H9 (cell line): ENCODE results near the gene PI16. TPM values are rescaled to one million over a fixed set of nuclear protein-coding genes. Genes with fewer than 3 reads are reported as not detected.

Experiments
- DNase-seq: peaks from one replicate; pipeline ENCODE4 v3.0.0-alpha.2; 2017
- H2AFZ ChIP-seq: one replicate; pipeline ENCODE4 v1.6.1; 2013; ENCODE audit warnings: mild to moderate bottlenecking, low read length, control low read depth, moderate library complexity
- H2AK5ac ChIP-seq: 2 replicates; pipeline ENCODE4 v1.6.1; 2013; ENCODE audit warnings: low read length, control low read depth, mixed read lengths; ENCODE audit not compliant: insufficient read length
- H2BK120ac ChIP-seq: one replicate; pipeline ENCODE4 v1.6.1; 2013; ENCODE audit warnings: low read depth, mild to moderate bottlenecking, low read length, control low read depth, inconsistent platforms; ENCODE audit not compliant: poor library complexity, severe bottlenecking
- H2BK12ac ChIP-seq: 2 replicates; pipeline ENCODE4 v1.6.1; 2013; ENCODE audit warnings: low read length, control low read depth, mixed read lengths, low read depth; ENCODE audit not compliant: insufficient read length
- H2BK15ac ChIP-seq: 2 replicates; pipeline ENCODE4 v1.6.1; 2013; ENCODE audit warnings: low read depth, low read length, control low read depth
- H2BK20ac ChIP-seq: one replicate; pipeline ENCODE4 v1.6.1; 2013; ENCODE audit warnings: low read depth, mild to moderate bottlenecking, low read length, control low read depth, inconsistent platforms; ENCODE audit not compliant: poor library complexity, severe bottlenecking
- H2BK5ac ChIP-seq: 2 replicates; pipeline ENCODE4 v1.6.1; 2013; ENCODE audit warnings: low read length, control low read depth, mixed read lengths; ENCODE audit not compliant: insufficient read length
- H3K14ac ChIP-seq: 2 replicates; pipeline ENCODE4 v1.6.1; 2013; ENCODE audit warnings: low read length, control low read depth; ENCODE audit not compliant: insufficient read depth
- H3K18ac ChIP-seq: 2 replicates; pipeline ENCODE4 v1.6.1; 2013; ENCODE audit warnings: low read depth, mild to moderate bottlenecking, mixed read lengths, low read length, control low read depth; ENCODE audit not compliant: insufficient read length
- H3K23ac ChIP-seq: 2 replicates; pipeline ENCODE4 v1.6.1; 2013; ENCODE audit warnings: low read length, control low read depth, mixed read lengths, low read depth; ENCODE audit not compliant: insufficient read length
- H3K23me2 ChIP-seq: 2 replicates; pipeline ENCODE4 v1.6.1; 2013; ENCODE audit warnings: low read depth, mild to moderate bottlenecking, mixed read lengths, low read length, control low read depth; ENCODE audit not compliant: insufficient read length, poor library complexity, severe bottlenecking
- H3K27ac ChIP-seq: 2 replicates; pipeline ENCODE4 v1.5.1; 2013; ENCODE audit warnings: low read length, control low read depth, mixed read lengths, low read depth; ENCODE audit not compliant: insufficient read length
- H3K27me3 ChIP-seq: 2 replicates; pipeline ENCODE4 v1.6.1; 2013; ENCODE audit warnings: low read length, control low read depth, inconsistent platforms; ENCODE audit not compliant: insufficient read depth
- H3K4ac ChIP-seq: 2 replicates; pipeline ENCODE4 v1.6.1; 2013; ENCODE audit warnings: low read depth, mild to moderate bottlenecking, control low read depth, inconsistent platforms, low read length, moderate library complexity
- H3K4me1 ChIP-seq: 2 replicates; pipeline ENCODE4 v1.6.1; 2013; ENCODE audit warnings: low read length, control low read depth, inconsistent platforms; ENCODE audit not compliant: insufficient read depth
- H3K4me2 ChIP-seq: 2 replicates; pipeline ENCODE4 v1.6.1; 2013; ENCODE audit warnings: low read length, control low read depth, mixed read lengths; ENCODE audit not compliant: insufficient read length, insufficient read depth
- H3K56ac ChIP-seq: 2 replicates; pipeline ENCODE4 v1.6.1; 2013; ENCODE audit warnings: low read depth, mild to moderate bottlenecking, mixed read lengths, low read length, control low read depth; ENCODE audit not compliant: insufficient read length
- H3K79me1 ChIP-seq: 2 replicates; pipeline ENCODE4 v1.6.1; 2013; ENCODE audit warnings: low read depth, mild to moderate bottlenecking, moderate library complexity, low read length, control low read depth, inconsistent platforms; ENCODE audit not compliant: insufficient read depth, poor library complexity, severe bottlenecking
- H3K79me2 ChIP-seq: 2 replicates; pipeline ENCODE4 v1.6.1; 2013; ENCODE audit warnings: low read length, control low read depth, inconsistent platforms; ENCODE audit not compliant: insufficient read depth
- H3K9ac ChIP-seq: 2 replicates; pipeline ENCODE4 v1.6.1; 2013; ENCODE audit warnings: low read length, control low read depth, mixed read lengths; ENCODE audit not compliant: insufficient read length; ENCODE audit errors: extremely low read depth
- H3K9me3 ChIP-seq: one replicate; pipeline ENCODE4 v1.6.1; 2013; ENCODE audit warnings: low read depth, low read length, inconsistent platforms; ENCODE audit not compliant: control insufficient read depth
- H3T11ph ChIP-seq: one replicate; pipeline ENCODE4 v1.6.1; 2013; ENCODE audit warnings: mild to moderate bottlenecking, low read length, control low read depth, inconsistent platforms
- H4K20me1 ChIP-seq: one replicate; pipeline ENCODE4 v1.6.1; 2013; ENCODE audit not compliant: control insufficient read depth, insufficient read length, insufficient read depth
- H4K5ac ChIP-seq: 2 replicates; pipeline ENCODE4 v1.6.1; 2013; ENCODE audit warnings: low read depth, mild to moderate bottlenecking, mixed read lengths, low read length, control low read depth; ENCODE audit not compliant: insufficient read length
- H4K8ac ChIP-seq: replicated peaks from 2 replicates; pipeline ENCODE4 v1.6.1; 2013; ENCODE audit warnings: low read length, control low read depth, mixed read lengths, low read depth; ENCODE audit not compliant: insufficient read length
- H4K91ac ChIP-seq: 2 replicates; pipeline ENCODE4 v1.6.1; 2013; ENCODE audit warnings: low read depth, mild to moderate bottlenecking, moderate library complexity, mixed read lengths, low read length, control low read depth; ENCODE audit not compliant: insufficient read length
- H3K27ac Mint-ChIP-seq, 3 experiments: 2 replicates in 2 of 3; 3 replicates in 1 of 3; pipeline ENCODE4 v1.8.0; 2020 to 2021; ENCODE audit warnings: mixed read lengths in 3 of 3, mild to moderate bottlenecking in 1 of 3, moderate library complexity in 1 of 3
- H3K27me3 Mint-ChIP-seq: 2 replicates; pipeline ENCODE4 v1.8.0; 2021; ENCODE audit warnings: low read depth, mild to moderate bottlenecking, moderate library complexity, mixed read lengths
- H3K36me3 Mint-ChIP-seq, 3 experiments: 2 replicates in 2 of 3; 3 replicates in 1 of 3; pipeline ENCODE4 v1.8.0; 2020 to 2021; ENCODE audit warnings: low read depth in 3 of 3, mixed read lengths in 3 of 3; ENCODE audit not compliant: insufficient read depth in 1 of 3
- H3K4me1 Mint-ChIP-seq, 2 experiments: 2 replicates each; pipeline ENCODE4 v1.8.0; 2020; ENCODE audit warnings: mixed read lengths in 2 of 2
- H3K4me3 Mint-ChIP-seq, 2 experiments: 2 replicates in 1 of 2; 3 replicates in 1 of 2; pipeline ENCODE4 v1.8.0; 2020 to 2021; ENCODE audit warnings: mild to moderate bottlenecking in 2 of 2, mixed read lengths in 2 of 2, moderate library complexity in 1 of 2
- H3K9me3 Mint-ChIP-seq, 2 experiments: 2 replicates in 1 of 2; 3 replicates in 1 of 2; pipeline ENCODE4 v1.8.0; 2020; ENCODE audit warnings: mild to moderate bottlenecking in 2 of 2, mixed read lengths in 2 of 2, moderate library complexity in 1 of 2
- WGBS: extraction: QIAGEN DNeasy Blood & Tissue Kit; methylation state at CpG from one replicate; pipeline ENCODE4 v1.1.7; 2013; ENCODE audit warnings: missing lambda C conversion rate, low lambda C conversion rate, mixed read lengths; ENCODE audit not compliant: insufficient read length; ENCODE audit errors: extremely low coverage; 5-methylcytosine and 5-hydroxymethylcytosine counted together
- total RNA-seq: library from RNA; stranded (reverse); gene quantifications from 2 replicates; pipeline ENCODE4 v1.2.1, GENCODE V29; 2021
- TF ChIP-seq, protein P1 (sequence below): fragments of 200-600 bp; sonication (generic); conservative IDR thresholded peaks from 3 replicates; pipeline ENCODE4 v1.8.0; 2021; ENCODE audit warnings: antibody characterized with exemption, mild to moderate bottlenecking

Gene PI16
- total RNA-seq, 1 experiment from 2014 or later = not detected

DNA sequence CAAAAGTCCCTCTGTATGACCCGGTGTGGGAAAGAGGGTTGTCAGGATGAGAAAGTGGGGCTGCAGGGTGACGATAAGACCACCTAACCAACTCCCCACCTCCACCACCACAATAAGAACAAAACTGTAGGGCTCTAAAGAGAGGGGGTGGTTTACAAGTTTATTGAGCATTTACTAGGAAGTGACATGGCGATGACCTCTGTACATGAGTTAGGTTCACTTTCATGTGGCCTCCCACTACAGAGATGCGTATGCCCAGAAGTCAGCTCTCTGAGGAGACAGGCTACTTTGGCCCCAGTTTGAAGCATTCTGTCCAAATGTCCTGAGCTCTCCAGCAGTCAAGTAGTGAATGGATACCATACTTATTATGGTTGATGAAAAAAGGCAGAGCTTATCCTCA lies 28.7 kb upstream of the PI16 start:
- Mint-ChIP-seq H3K9me3 (no peaks in the 10 kb centered on the region), H3K4me1 (peaks cover 2 to 6% of the 10 kb centered on the region in 2 experiments; a peak in 2 of 4 replicates), H3K36me3 (no peaks in the 10 kb centered on the region), H3K4me3 (no peak overlapping the region), H3K27ac (no peak overlapping the region), H3K27me3 (peaks cover 2% of the 10 kb centered on the region; the same call in 1 of the 2 replicates)
- Histone ChIP-seq H3K9me3 (no peaks in the 10 kb centered on the region), H3K27ac (no peak overlapping the region), H2BK12ac (no peak overlapping the region), H3K23ac (no peak overlapping the region), H3K79me2 (no peaks in the 10 kb centered on the region), H3K23me2 (no peaks in the 10 kb centered on the region), H3K4ac (no peak overlapping the region), H3K56ac (no peak overlapping the region), H3K4me2 (no peak overlapping the region), H4K8ac (no peak overlapping the region), H3K9ac (no peak overlapping the region), H3K18ac (no peak overlapping the region), H2AK5ac (no peak overlapping the region), H3K4me1 (no peaks in the 10 kb centered on the region), H3K79me1 (no peaks in the 10 kb centered on the region), H4K91ac (no peak overlapping the region), H3K14ac (no peak overlapping the region), H2BK20ac (no peak overlapping the region), H2BK5ac (no peak overlapping the region), H4K5ac (no peak overlapping the region), H2BK120ac (no peak overlapping the region), H2AFZ (no peak overlapping the region), H3T11ph (no peak overlapping the region), H3K27me3 (no peaks in the 10 kb centered on the region), H2BK15ac (no peak overlapping the region), H4K20me1 (no peaks in the 10 kb centered on the region)
- TF ChIP-seq, protein P1, sequence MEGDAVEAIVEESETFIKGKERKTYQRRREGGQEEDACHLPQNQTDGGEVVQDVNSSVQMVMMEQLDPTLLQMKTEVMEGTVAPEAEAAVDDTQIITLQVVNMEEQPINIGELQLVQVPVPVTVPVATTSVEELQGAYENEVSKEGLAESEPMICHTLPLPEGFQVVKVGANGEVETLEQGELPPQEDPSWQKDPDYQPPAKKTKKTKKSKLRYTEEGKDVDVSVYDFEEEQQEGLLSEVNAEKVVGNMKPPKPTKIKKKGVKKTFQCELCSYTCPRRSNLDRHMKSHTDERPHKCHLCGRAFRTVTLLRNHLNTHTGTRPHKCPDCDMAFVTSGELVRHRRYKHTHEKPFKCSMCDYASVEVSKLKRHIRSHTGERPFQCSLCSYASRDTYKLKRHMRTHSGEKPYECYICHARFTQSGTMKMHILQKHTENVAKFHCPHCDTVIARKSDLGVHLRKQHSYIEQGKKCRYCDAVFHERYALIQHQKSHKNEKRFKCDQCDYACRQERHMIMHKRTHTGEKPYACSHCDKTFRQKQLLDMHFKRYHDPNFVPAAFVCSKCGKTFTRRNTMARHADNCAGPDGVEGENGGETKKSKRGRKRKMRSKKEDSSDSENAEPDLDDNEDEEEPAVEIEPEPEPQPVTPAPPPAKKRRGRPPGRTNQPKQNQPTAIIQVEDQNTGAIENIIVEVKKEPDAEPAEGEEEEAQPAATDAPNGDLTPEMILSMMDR = no peak
- no peak for DNase-seq
- WGBS = no CpG with 5 or more reads among the region's 4 CpGs
